Type B pancreatic cell (in vitro differentiated cells): ENCODE measurements around the gene FGD4. TPM values are rescaled to one million over a fixed set of nuclear protein-coding genes. Genes with fewer than 3 reads are reported as not detected.

ENCODE experiments used
- DNase-seq: peaks from one replicate; pipeline ENCODE4 v3.0.0; 2021; ENCODE audit warnings: mixed read lengths; ENCODE audit not compliant: unreplicated experiment; ENCODE audit errors: extremely low spot score
- H3K27ac Mint-ChIP-seq: 2 replicates; pipeline ENCODE4 v1.8.0; 2021; ENCODE audit warnings: mild to moderate bottlenecking, mixed read lengths
- H3K27me3 Mint-ChIP-seq: 2 replicates; pipeline ENCODE4 v1.8.0; 2021; ENCODE audit warnings: mixed read lengths
- H3K36me3 Mint-ChIP-seq: 2 replicates; pipeline ENCODE4 v1.8.0; 2021; ENCODE audit warnings: mixed read lengths
- H3K4me1 Mint-ChIP-seq: one replicate; pipeline ENCODE4 v1.8.0; 2021; ENCODE audit warnings: mixed read lengths; ENCODE audit not compliant: unreplicated experiment
- H3K4me3 Mint-ChIP-seq: 2 replicates; pipeline ENCODE4 v1.8.0; 2021; ENCODE audit warnings: mild to moderate bottlenecking, mixed read lengths
- H3K9me3 Mint-ChIP-seq: 2 replicates; pipeline ENCODE4 v1.8.0; 2021; ENCODE audit warnings: mixed read lengths
- total RNA-seq: library from RNA; stranded (reverse); gene quantifications from 2 replicates; pipeline ENCODE4 v1.2.1, GENCODE V29; 2021; ENCODE audit warnings: low replicate concordance
- TF ChIP-seq, protein P1 (sequence below): fragments of 200-600 bp; sonication (generic); conservative IDR thresholded peaks from 2 replicates; pipeline ENCODE4 v1.5.0; 2021; ENCODE audit warnings: antibody characterized with exemption, mild to moderate bottlenecking

Gene FGD4
- total RNA-seq, 1 donor from 2014 or later = 26.7 TPM

DNA sequence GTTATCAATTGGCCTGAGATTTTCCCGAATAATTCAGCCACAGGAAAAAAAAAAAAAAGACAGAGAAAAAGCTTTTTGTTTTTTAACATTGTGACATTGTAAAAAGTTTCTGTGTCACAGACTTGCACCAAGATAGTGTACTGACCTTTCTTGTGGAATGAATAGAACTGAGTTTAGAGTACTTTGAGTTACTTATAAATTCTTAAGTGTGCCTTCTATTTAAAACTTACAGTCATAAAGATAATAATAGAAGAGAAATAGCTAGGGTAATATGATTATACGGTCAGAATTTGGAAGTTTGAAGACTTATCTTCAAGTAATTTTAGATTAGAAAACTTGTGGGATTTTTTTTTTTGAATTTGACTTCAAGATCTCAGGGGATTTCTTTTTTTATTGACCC is 88.8 kb downstream of the FGD4 start:
- Mint-ChIP-seq H3K27me3 (no peaks in the 10 kb centered on the region), H3K4me3 (no peak overlapping the region), H3K9me3 (no peaks in the 10 kb centered on the region), H3K36me3 (peaks cover 4% of the 10 kb centered on the region), H3K27ac (no peak overlapping the region), H3K4me1 (no peaks in the 10 kb centered on the region)
- DNase-seq = no peak
- TF ChIP-seq, protein P1, sequence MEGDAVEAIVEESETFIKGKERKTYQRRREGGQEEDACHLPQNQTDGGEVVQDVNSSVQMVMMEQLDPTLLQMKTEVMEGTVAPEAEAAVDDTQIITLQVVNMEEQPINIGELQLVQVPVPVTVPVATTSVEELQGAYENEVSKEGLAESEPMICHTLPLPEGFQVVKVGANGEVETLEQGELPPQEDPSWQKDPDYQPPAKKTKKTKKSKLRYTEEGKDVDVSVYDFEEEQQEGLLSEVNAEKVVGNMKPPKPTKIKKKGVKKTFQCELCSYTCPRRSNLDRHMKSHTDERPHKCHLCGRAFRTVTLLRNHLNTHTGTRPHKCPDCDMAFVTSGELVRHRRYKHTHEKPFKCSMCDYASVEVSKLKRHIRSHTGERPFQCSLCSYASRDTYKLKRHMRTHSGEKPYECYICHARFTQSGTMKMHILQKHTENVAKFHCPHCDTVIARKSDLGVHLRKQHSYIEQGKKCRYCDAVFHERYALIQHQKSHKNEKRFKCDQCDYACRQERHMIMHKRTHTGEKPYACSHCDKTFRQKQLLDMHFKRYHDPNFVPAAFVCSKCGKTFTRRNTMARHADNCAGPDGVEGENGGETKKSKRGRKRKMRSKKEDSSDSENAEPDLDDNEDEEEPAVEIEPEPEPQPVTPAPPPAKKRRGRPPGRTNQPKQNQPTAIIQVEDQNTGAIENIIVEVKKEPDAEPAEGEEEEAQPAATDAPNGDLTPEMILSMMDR = no peak

DNA sequence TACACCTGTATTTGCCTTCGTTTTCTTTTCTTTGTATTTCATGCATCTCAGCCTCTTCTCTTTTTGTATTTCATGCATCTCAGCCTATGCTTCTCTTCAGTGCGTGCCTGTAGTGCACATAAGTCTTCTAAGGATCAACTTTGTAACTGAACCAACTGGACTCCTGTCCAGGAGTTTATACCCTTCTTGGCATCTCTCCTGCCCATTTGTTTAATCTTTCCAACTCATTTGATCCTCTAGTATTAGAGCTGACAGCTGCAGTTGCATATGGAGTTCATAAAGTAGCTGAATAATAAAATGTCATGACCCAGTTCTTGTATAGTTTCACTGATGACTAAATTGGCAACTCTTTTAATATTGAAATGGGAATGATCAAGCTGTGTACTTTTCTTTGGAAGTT is 89.7 kb downstream of the FGD4 start:
- DNase-seq = no peak
- Mint-ChIP-seq H3K27me3 (no peaks in the 10 kb centered on the region), H3K36me3 (peaks cover 4% of the 10 kb centered on the region), H3K4me1 (no peaks in the 10 kb centered on the region), H3K27ac (no peak overlapping the region), H3K9me3 (no peaks in the 10 kb centered on the region), H3K4me3 (no peak overlapping the region)
- TF ChIP-seq, protein P1 = no peak

DNA sequence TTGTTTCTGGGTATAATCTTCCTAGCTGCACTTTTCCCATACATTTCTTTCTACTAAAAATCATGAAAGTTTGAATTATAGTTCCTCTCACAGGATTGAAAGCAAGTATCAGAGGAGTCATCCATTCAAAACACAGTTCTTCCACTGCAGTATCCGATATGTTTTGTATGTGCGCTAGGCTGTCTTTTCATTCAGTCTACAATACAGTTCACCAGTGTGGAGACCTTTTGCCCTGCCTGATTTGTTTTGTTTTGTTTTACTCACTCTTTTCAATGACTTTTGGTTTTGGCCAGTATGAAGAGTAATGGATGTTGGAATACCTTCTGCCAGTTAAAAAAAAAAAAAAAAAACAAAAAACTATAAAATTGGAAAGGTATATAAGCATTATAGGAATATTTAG is 91.4 kb downstream of the FGD4 start:
- H3K36me3 Mint-ChIP-seq = peaks cover 1% of the 10 kb centered on the region
- no peak overlapping the region for H3K4me3 Mint-ChIP-seq
- TF ChIP-seq, protein P1 = no peak
- no peaks in the 10 kb centered on the region for H3K27me3 Mint-ChIP-seq
- DNase-seq = no peak
- no peaks in the 10 kb centered on the region for H3K9me3 Mint-ChIP-seq
- no peak overlapping the region for H3K27ac Mint-ChIP-seq
- H3K4me1 Mint-ChIP-seq = no peaks in the 10 kb centered on the region

DNA sequence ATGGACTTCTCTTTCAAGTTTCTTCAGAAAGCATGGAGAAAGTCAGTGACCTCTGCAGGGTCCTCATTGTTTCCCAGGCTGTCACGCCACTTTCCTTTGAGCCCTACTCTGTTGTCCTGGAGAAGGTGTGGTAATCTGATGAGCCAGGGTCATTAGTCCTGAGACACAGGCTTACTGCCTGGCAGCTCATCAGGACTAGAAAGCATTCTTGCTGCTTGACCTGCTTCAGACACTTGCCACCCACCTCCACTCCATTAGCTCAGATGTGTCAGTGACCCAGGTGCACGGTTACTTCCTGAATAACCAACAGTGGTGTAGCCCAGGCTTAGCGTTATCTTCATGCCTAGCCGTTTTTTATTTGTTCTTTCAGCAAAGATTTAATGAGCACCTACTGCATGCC is 93.9 kb downstream of the FGD4 start:
- H3K4me1 Mint-ChIP-seq = no peaks in the 10 kb centered on the region
- TF ChIP-seq, protein P1 = no peak
- no peaks in the 10 kb centered on the region for H3K27me3 Mint-ChIP-seq
- H3K4me3 Mint-ChIP-seq = no peak overlapping the region
- no peaks in the 10 kb centered on the region for H3K9me3 Mint-ChIP-seq
- no peak for DNase-seq
- H3K27ac Mint-ChIP-seq = no peak overlapping the region
- peaks cover 4% of the 10 kb centered on the region for H3K36me3 Mint-ChIP-seq

DNA sequence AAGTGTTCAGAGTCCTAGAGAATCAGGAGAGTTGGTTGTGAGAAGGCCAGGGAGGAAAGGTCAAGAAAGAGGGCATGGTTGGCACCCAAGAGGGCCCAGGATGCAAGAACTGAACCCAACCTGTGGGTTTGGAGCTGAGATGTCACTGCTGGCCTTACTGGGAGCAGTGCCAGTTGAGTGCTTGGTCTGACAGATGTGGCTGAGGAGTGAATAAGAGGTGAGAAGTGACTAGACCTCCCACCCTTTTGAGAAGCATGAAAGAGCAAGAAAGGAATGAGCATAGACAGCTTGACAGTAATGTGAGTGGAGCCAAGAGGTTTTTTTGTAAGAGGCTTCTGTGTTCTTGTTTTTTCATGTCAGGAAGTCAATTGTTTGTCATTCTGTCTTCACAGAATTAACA is 95.3 kb downstream of the FGD4 start:
- TF ChIP-seq, protein P1 = no peak
- Mint-ChIP-seq H3K27ac (no peak overlapping the region), H3K9me3 (no peaks in the 10 kb centered on the region), H3K36me3 (peaks cover 4% of the 10 kb centered on the region), H3K27me3 (no peaks in the 10 kb centered on the region), H3K4me3 (no peak overlapping the region), H3K4me1 (peaks cover 6% of the 10 kb centered on the region)
- no peak for DNase-seq

DNA sequence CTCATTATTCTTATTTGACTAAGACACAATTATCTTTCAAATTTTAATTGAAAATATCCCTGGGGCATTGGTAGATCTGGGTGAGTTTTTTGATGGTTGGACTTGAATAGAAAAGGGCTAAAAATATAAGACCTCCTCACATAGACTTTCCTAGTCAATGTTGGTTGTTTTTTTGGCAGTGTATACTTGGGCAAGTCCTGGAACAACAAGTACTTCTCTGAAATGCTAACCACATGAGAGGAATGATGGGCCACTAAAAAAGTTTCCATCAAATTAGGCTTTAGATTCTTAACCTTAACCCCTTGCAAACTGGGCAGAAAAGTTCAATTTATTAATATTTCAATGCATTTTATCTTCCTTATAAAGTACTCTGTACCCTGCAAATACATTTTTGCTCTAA is 97.6 kb downstream of the FGD4 start:
- Mint-ChIP-seq H3K27me3 (no peaks in the 10 kb centered on the region), H3K27ac (no peak overlapping the region)

More for the DNA sequence above, 97.6 kb downstream of the FGD4 start:
- TF ChIP-seq, protein P1 = no peak
- no peak for DNase-seq
- H3K36me3 Mint-ChIP-seq = peaks cover 4% of the 10 kb centered on the region
- no peak overlapping the region for H3K4me3 Mint-ChIP-seq
- H3K4me1 Mint-ChIP-seq = peaks cover 10% of the 10 kb centered on the region
- no peaks in the 10 kb centered on the region for H3K9me3 Mint-ChIP-seq
